Neural cell (in vitro differentiated cells): ENCODE results near the gene KCNJ1. TPM values are rescaled to one million over a fixed set of nuclear protein-coding genes. Genes with fewer than 3 reads are reported as not detected.

Experiments used
- H2AFZ ChIP-seq: fragments of 200-600, 300-800 bp; sonication (generic), shearing (Covaris generic); 2 replicates; pipeline ENCODE4 v1.6.0; 2014; ENCODE audit warnings: low read depth, mild to moderate bottlenecking, antibody characterized with exemption, low read length, moderate library complexity
- H3F3A ChIP-seq: fragments of 200-600 bp; shearing (Covaris generic); 2 replicates; pipeline ENCODE4 v1.6.1; 2016; ENCODE audit warnings: mild to moderate bottlenecking, moderate library complexity, mixed read lengths, antibody characterized with exemption, low read length; ENCODE audit not compliant: insufficient read depth, poor library complexity, severe bottlenecking
- H3K27ac ChIP-seq: fragments of 200-600, 300-800 bp; sonication (generic), shearing (Covaris generic); 2 replicates; pipeline ENCODE4 v1.5.1; 2014; ENCODE audit warnings: mild to moderate bottlenecking, low read length, moderate library complexity
- H3K27me3 ChIP-seq: fragments of 300-800, 200-600 bp; sonication (generic), shearing (Covaris generic); 2 replicates; pipeline ENCODE4 v1.6.0; 2014; ENCODE audit warnings: mild to moderate bottlenecking, low read depth, low read length, moderate library complexity; ENCODE audit not compliant: insufficient read depth
- H3K36me3 ChIP-seq: fragments of 300-800, 200-600 bp; sonication (generic), shearing (Covaris generic); 2 replicates; pipeline ENCODE4 v1.5.1; 2014; ENCODE audit warnings: mild to moderate bottlenecking, antibody characterized with exemption, low read length, moderate library complexity; ENCODE audit not compliant: insufficient read depth
- H3K4me2 ChIP-seq: fragments of 300-800, 200-600 bp; sonication (generic), shearing (Covaris generic); 2 replicates; pipeline ENCODE4 v1.6.0; 2014; ENCODE audit warnings: mild to moderate bottlenecking, low read length
- H3K4me3 ChIP-seq: fragments of 300-800, 200-600 bp; sonication (generic), shearing (Covaris generic); 2 replicates; pipeline ENCODE4 v1.5.1; 2014; ENCODE audit warnings: mild to moderate bottlenecking, low read length, moderate library complexity
- H3K79me2 ChIP-seq: fragments of 200-600 bp; shearing (Covaris generic); replicated peaks from 2 replicates; pipeline ENCODE4 v1.6.0; 2014; ENCODE audit warnings: mild to moderate bottlenecking, low read length, moderate library complexity; ENCODE audit not compliant: insufficient read depth
- H3K9ac ChIP-seq: fragments of 300-800, 200-600 bp; sonication (generic), shearing (Covaris generic); 2 replicates; pipeline ENCODE4 v1.6.1; 2016; ENCODE audit warnings: mild to moderate bottlenecking, low read length, mixed read lengths
- H3K9me2 ChIP-seq: fragments of 200-600 bp; shearing (Covaris generic); 2 replicates; pipeline ENCODE4 v1.6.1; 2016; ENCODE audit warnings: mild to moderate bottlenecking, low read length, mixed read lengths; ENCODE audit not compliant: insufficient read depth
- H3K9me3 ChIP-seq: fragments of 200-600, 300-800 bp; sonication (generic), shearing (Covaris generic); 2 replicates; pipeline ENCODE4 v1.6.1; 2016; ENCODE audit warnings: mild to moderate bottlenecking, mixed run types, low read length, moderate library complexity, mixed read lengths
- H4K20me1 ChIP-seq: fragments of 200-600 bp; shearing (Covaris generic); 2 replicates; pipeline ENCODE4 v1.6.1; 2016; ENCODE audit warnings: mild to moderate bottlenecking, mixed run types; ENCODE audit not compliant: insufficient read depth
- EP300 ChIP-seq: fragments of 450-650 bp; conservative IDR thresholded peaks from 2 replicates; pipeline ENCODE4 v1.6.1; 2014; ENCODE audit warnings: antibody characterized with exemption, mild to moderate bottlenecking, moderate library complexity; ENCODE audit not compliant: poor library complexity, severe bottlenecking
- EZH2 ChIP-seq: fragments of 200-600, 300-800 bp; shearing (Covaris generic), sonication (generic); IDR thresholded peaks from 2 replicates; pipeline ENCODE4 v1.6.1; 2014; ENCODE audit warnings: antibody characterized with exemption, low read length, borderline replicate concordance, mild to moderate bottlenecking; ENCODE audit not compliant: insufficient read depth, poor library complexity, severe bottlenecking
- MXI1 ChIP-seq: fragments of 450-650 bp; conservative IDR thresholded peaks from 2 replicates; pipeline ENCODE4 v1.6.1; 2014; ENCODE audit warnings: antibody characterized with exemption, mild to moderate bottlenecking; ENCODE audit not compliant: poor library complexity, severe bottlenecking
- POLR2AphosphoS5 ChIP-seq: IDR thresholded peaks from 2 replicates; pipeline ENCODE4 v1.6.1; 2012
- RAD21 ChIP-seq: fragments of 450-650 bp; conservative IDR thresholded peaks from 2 replicates; pipeline ENCODE4 v1.6.1; 2014; ENCODE audit warnings: antibody characterized with exemption, mild to moderate bottlenecking, moderate library complexity
- SMC3 ChIP-seq: fragments of 450-650 bp; conservative IDR thresholded peaks from 2 replicates; pipeline ENCODE4 v1.6.1; 2014; ENCODE audit warnings: antibody characterized with exemption, mild to moderate bottlenecking, moderate library complexity; ENCODE audit not compliant: poor library complexity
- TAF1 ChIP-seq: IDR thresholded peaks from 2 replicates; pipeline ENCODE4 v1.6.1; 2012; ENCODE audit warnings: low read depth
- polyA plus RNA-seq: library from polyadenylated mRNA; depleted of rRNA; stranded (reverse); fragments of >200 nt; gene quantifications from 2 replicates; pipeline ENCODE4 v1.2.3, GENCODE V29; 2014
- TF ChIP-seq, protein P1 (sequence below): IDR thresholded peaks from 2 replicates; pipeline ENCODE4 v1.6.1; 2012; ENCODE audit warnings: borderline replicate concordance
- TF ChIP-seq, protein P2 (sequence below): fragments of 450-650 bp; IDR thresholded peaks from 2 replicates; pipeline ENCODE4 v1.5.1; 2014; ENCODE audit warnings: antibody characterized with exemption, mild to moderate bottlenecking, moderate library complexity; ENCODE audit not compliant: poor library complexity, severe bottlenecking

KCNJ1 gene
- polyA plus RNA-seq, 1 donor from 2014 or later: 0.22 TPM

DNA sequence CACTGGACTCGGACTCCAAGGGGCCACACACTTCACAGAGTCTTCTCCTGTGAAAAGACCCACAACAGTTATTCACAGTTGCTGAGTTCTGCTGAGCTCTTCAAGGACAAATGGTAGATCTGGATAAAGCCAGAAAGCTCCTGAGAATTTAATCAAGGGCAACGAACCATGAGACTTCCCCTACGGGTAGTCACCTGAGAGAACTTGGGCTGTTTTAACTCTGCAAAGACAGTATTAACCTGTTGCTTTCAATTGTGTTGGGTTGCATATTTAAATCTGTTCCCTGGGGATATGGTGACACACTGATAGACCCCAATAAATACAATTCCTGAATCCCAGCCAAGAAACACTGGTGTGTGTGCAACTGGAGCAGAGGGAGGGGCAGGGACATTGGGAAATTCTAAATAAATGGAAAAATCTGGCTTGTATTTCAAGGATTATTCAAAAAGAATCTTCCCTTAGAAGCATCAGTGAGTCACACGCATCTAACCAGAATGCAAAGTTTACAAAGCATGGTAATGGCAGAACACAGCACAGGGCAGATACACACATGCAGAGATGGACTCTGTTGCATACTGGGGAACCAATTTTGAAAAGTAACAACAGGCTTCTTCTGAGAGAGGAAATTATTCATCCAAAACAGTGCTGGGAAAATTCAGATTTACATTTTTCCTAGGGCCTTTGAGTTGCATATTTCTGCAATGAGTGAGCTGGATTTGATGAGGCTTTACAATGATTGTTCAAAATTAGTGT, 4.0 kb downstream of the KCNJ1 start:
- no peak overlapping the region for H3K4me2 ChIP-seq
- no peaks in the 10 kb centered on the region for H3K9me3 ChIP-seq
- H3K36me3 ChIP-seq: no peaks in the 10 kb centered on the region
- H3K79me2 ChIP-seq: no peaks in the 10 kb centered on the region
- TF ChIP-seq EP300 (no peak), EZH2 (no peak), TAF1 (no peak), MXI1 (no peak), RAD21 (no peak), POLR2AphosphoS5 (no peak), SMC3 (no peak)
- TF ChIP-seq, protein P1, sequence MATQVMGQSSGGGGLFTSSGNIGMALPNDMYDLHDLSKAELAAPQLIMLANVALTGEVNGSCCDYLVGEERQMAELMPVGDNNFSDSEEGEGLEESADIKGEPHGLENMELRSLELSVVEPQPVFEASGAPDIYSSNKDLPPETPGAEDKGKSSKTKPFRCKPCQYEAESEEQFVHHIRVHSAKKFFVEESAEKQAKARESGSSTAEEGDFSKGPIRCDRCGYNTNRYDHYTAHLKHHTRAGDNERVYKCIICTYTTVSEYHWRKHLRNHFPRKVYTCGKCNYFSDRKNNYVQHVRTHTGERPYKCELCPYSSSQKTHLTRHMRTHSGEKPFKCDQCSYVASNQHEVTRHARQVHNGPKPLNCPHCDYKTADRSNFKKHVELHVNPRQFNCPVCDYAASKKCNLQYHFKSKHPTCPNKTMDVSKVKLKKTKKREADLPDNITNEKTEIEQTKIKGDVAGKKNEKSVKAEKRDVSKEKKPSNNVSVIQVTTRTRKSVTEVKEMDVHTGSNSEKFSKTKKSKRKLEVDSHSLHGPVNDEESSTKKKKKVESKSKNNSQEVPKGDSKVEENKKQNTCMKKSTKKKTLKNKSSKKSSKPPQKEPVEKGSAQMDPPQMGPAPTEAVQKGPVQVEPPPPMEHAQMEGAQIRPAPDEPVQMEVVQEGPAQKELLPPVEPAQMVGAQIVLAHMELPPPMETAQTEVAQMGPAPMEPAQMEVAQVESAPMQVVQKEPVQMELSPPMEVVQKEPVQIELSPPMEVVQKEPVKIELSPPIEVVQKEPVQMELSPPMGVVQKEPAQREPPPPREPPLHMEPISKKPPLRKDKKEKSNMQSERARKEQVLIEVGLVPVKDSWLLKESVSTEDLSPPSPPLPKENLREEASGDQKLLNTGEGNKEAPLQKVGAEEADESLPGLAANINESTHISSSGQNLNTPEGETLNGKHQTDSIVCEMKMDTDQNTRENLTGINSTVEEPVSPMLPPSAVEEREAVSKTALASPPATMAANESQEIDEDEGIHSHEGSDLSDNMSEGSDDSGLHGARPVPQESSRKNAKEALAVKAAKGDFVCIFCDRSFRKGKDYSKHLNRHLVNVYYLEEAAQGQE: no peak
- TF ChIP-seq, protein P2, sequence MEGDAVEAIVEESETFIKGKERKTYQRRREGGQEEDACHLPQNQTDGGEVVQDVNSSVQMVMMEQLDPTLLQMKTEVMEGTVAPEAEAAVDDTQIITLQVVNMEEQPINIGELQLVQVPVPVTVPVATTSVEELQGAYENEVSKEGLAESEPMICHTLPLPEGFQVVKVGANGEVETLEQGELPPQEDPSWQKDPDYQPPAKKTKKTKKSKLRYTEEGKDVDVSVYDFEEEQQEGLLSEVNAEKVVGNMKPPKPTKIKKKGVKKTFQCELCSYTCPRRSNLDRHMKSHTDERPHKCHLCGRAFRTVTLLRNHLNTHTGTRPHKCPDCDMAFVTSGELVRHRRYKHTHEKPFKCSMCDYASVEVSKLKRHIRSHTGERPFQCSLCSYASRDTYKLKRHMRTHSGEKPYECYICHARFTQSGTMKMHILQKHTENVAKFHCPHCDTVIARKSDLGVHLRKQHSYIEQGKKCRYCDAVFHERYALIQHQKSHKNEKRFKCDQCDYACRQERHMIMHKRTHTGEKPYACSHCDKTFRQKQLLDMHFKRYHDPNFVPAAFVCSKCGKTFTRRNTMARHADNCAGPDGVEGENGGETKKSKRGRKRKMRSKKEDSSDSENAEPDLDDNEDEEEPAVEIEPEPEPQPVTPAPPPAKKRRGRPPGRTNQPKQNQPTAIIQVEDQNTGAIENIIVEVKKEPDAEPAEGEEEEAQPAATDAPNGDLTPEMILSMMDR: no peak
- no peaks in the 10 kb centered on the region for H4K20me1 ChIP-seq
- no peaks in the 10 kb centered on the region for H3K9me2 ChIP-seq
- no peaks in the 10 kb centered on the region for H3F3A ChIP-seq
- H2AFZ ChIP-seq: no peak overlapping the region
- no peak overlapping the region for H3K4me3 ChIP-seq
- no peak overlapping the region for H3K9ac ChIP-seq
- H3K27me3 ChIP-seq: no peaks in the 10 kb centered on the region
- H3K27ac ChIP-seq: no peak overlapping the region

DNA sequence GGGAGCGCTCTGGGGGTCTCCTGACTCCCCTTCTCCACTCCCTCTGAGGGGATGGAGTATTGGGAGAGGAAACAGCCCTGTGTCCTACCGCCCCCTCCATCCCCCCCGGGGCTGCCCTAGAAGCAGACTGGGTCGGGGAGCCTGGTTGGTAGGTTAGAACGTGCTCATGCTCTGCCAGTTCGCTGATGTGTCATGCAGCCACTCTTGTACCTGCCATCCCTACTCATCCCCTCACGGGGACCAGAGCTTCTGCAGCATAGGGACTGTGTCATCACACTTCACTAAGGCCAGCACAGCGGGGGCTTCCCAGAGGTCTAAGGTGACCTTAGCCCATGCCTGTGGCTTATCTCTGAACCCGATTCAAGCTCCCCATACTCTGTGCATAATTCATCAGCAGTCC, 4.7 kb downstream of the KCNJ1 start:
- Histone ChIP-seq H3F3A (no peaks in the 10 kb centered on the region), H3K9ac (no peak overlapping the region), H3K9me2 (no peaks in the 10 kb centered on the region), H3K36me3 (no peaks in the 10 kb centered on the region), H3K4me2 (no peak overlapping the region), H3K9me3 (no peaks in the 10 kb centered on the region), H3K27me3 (no peaks in the 10 kb centered on the region), H3K27ac (no peak overlapping the region), H4K20me1 (no peaks in the 10 kb centered on the region), H2AFZ (no peak overlapping the region), H3K79me2 (no peaks in the 10 kb centered on the region), H3K4me3 (no peak overlapping the region)
- TF ChIP-seq SMC3 (no peak), RAD21 (no peak), EZH2 (no peak), POLR2AphosphoS5 (no peak), TAF1 (no peak), MXI1 (no peak), EP300 (no peak)
- TF ChIP-seq, protein P2: no peak
- TF ChIP-seq, protein P1: no peak
